GM12801 (cell line): ENCODE measurements around the gene CNTN1.

ENCODE experiments used
- TF ChIP-seq, protein P1 (sequence below): IDR thresholded peaks from one replicate; pipeline ENCODE4 v1.5.1; 2011; ENCODE audit warnings: control low read depth; ENCODE audit not compliant: insufficient read length; ENCODE audit errors: extremely low read depth

Gene CNTN1

GRCh38 chr12:40999210-40999609, 307.0 kb downstream of the CNTN1 start:
- TF ChIP-seq, protein P1, sequence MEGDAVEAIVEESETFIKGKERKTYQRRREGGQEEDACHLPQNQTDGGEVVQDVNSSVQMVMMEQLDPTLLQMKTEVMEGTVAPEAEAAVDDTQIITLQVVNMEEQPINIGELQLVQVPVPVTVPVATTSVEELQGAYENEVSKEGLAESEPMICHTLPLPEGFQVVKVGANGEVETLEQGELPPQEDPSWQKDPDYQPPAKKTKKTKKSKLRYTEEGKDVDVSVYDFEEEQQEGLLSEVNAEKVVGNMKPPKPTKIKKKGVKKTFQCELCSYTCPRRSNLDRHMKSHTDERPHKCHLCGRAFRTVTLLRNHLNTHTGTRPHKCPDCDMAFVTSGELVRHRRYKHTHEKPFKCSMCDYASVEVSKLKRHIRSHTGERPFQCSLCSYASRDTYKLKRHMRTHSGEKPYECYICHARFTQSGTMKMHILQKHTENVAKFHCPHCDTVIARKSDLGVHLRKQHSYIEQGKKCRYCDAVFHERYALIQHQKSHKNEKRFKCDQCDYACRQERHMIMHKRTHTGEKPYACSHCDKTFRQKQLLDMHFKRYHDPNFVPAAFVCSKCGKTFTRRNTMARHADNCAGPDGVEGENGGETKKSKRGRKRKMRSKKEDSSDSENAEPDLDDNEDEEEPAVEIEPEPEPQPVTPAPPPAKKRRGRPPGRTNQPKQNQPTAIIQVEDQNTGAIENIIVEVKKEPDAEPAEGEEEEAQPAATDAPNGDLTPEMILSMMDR = no peak

- TF ChIP-seq, protein P1 = no peak
Observed at GRCh38 chr12:41008472-41008871, 316.2 kb downstream of the CNTN1 start.

- TF ChIP-seq, protein P1 = no peak
Observed at GRCh38 chr12:41011939-41012338, 319.7 kb downstream of the CNTN1 start.

- TF ChIP-seq, protein P1 = no peak
Observed at GRCh38 chr12:41013881-41014642, 321.8 kb downstream of the CNTN1 start.

DNA sequence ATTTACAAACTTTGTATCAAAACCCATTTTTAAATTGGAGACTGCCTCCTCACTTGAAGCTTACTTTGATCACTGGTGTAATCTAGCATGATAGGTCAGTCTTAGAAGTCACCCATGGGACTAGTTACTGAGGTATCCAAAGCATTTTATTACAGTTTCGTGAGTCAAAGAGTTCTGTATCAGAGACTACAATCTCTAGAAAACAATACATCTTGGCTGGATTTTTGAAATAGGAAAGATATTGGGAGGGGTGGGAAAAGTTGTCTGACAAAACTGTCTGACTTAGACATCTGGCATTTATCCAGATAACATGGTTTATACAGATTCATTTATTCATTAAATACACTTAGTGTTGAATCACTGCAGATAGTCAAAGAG, 322.4 kb downstream of the CNTN1 start:
- TF ChIP-seq, protein P1 = no peak

GRCh38 chr12:41018010-41018409, 325.8 kb downstream of the CNTN1 start:
- TF ChIP-seq, protein P1 = no peak

DNA sequence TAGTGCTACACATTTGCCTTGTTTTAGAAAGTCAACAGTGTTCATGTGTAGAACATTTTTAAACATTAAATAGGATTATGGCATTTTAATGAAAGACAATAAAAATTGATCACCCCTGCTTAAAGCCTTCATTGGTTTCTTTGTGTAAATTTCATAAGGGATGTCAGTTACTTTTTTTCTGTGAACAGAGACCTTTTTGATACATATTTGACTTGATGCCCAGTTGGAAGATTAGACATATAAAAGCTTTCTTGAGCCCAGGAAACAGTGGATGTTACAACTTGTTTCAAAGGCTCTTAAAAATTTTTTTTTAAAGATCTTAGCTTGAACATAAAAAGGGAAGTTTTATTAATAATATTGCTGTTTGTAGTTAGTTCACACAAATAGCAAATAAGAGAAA, 327.2 kb downstream of the CNTN1 start:
- TF ChIP-seq, protein P1 = no peak
